Chondrocyte (in vitro differentiated cells): ENCODE results near the gene TWSG1. TPM values are rescaled to one million over a fixed set of nuclear protein-coding genes. Genes with fewer than 3 reads are reported as not detected.

Experiments
- DNase-seq: peaks from one replicate; pipeline ENCODE4 v3.0.0; 2021; ENCODE audit warnings: mixed read lengths, low spot score
- H3K27ac Mint-ChIP-seq: one replicate; pipeline ENCODE4 v1.8.0; 2021; ENCODE audit warnings: mild to moderate bottlenecking, moderate library complexity, mixed read lengths; ENCODE audit not compliant: unreplicated experiment
- H3K27me3 Mint-ChIP-seq: 2 replicates; pipeline ENCODE4 v1.8.0; 2021; ENCODE audit warnings: low read depth, mixed read lengths
- H3K36me3 Mint-ChIP-seq: 2 replicates; pipeline ENCODE4 v1.8.0; 2021; ENCODE audit warnings: low read depth, mixed read lengths
- H3K4me1 Mint-ChIP-seq: 2 replicates; pipeline ENCODE4 v1.8.0; 2021; ENCODE audit warnings: low read depth, mild to moderate bottlenecking, mixed read lengths
- H3K4me3 Mint-ChIP-seq: one replicate; pipeline ENCODE4 v1.8.0; 2021; ENCODE audit warnings: mild to moderate bottlenecking, moderate library complexity, mixed read lengths; ENCODE audit not compliant: unreplicated experiment
- H3K9me3 Mint-ChIP-seq: 2 replicates; pipeline ENCODE4 v1.8.0; 2021; ENCODE audit warnings: low read depth, mixed read lengths
- CTCF ChIP-seq: fragments of 200-600 bp; sonication (generic); IDR thresholded peaks from 2 replicates; pipeline ENCODE4 v1.5.0; 2021; ENCODE audit warnings: antibody characterized with exemption, mild to moderate bottlenecking, moderate library complexity
- total RNA-seq: library from RNA; stranded (reverse); gene quantifications from 3 replicates; pipeline ENCODE4 v1.2.1, GENCODE V29; 2021

The TWSG1 gene
- total RNA-seq, 1 donor from 2014 or later = 99.5 TPM

GRCh38 chr18:9354256-9354655 is 19.7 kb downstream of the TWSG1 start:
- no peaks in the 10 kb centered on the region for H3K27me3 Mint-ChIP-seq
- peak overlapping the region; percentile 45 for H3K27ac Mint-ChIP-seq
- H3K4me1 Mint-ChIP-seq = peaks cover 35% of the 10 kb centered on the region
- H3K4me3 Mint-ChIP-seq = no peak overlapping the region
- H3K36me3 Mint-ChIP-seq = no peaks in the 10 kb centered on the region
- DNase-seq = no peak
- no peaks in the 10 kb centered on the region for H3K9me3 Mint-ChIP-seq
- TF ChIP-seq CTCF = no peak

DNA sequence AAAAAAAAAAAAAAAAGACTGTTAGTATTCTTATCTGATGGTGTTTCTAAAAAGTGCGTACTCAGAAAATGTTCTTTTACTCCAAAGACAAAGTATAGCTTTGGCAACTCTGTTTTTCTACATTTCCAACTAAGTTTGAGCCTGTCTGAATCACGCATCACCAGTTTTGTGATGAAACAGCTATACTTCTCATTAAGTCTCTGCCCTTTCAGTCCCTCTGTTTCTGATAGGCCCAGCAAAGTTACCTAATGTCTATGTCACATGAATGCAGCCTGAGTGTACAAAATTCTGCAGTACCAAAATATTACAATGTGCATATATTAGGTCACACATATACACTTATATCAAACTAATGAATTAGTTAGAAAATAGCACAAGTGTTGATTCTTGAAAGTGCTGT is 22.4 kb downstream of the TWSG1 start:
- H3K4me3 Mint-ChIP-seq = no peak overlapping the region
- no peak overlapping the region for H3K27ac Mint-ChIP-seq
- DNase-seq = no peak
- no peaks in the 10 kb centered on the region for H3K36me3 Mint-ChIP-seq
- H3K4me1 Mint-ChIP-seq = peaks cover 50% of the 10 kb centered on the region
- no peak for TF ChIP-seq CTCF
- no peaks in the 10 kb centered on the region for H3K27me3 Mint-ChIP-seq
- no peaks in the 10 kb centered on the region for H3K9me3 Mint-ChIP-seq

GRCh38 chr18:9359796-9360195 is 25.2 kb downstream of the TWSG1 start:
- H3K9me3 Mint-ChIP-seq = no peaks in the 10 kb centered on the region
- peak overlapping the region; percentile 34 for H3K27ac Mint-ChIP-seq
- no peak for TF ChIP-seq CTCF
- H3K4me3 Mint-ChIP-seq = no peak overlapping the region
- H3K4me1 Mint-ChIP-seq = peaks cover 64% of the 10 kb centered on the region
- no peaks in the 10 kb centered on the region for H3K27me3 Mint-ChIP-seq
- H3K36me3 Mint-ChIP-seq = no peaks in the 10 kb centered on the region
- DNase-seq = no peak

DNA sequence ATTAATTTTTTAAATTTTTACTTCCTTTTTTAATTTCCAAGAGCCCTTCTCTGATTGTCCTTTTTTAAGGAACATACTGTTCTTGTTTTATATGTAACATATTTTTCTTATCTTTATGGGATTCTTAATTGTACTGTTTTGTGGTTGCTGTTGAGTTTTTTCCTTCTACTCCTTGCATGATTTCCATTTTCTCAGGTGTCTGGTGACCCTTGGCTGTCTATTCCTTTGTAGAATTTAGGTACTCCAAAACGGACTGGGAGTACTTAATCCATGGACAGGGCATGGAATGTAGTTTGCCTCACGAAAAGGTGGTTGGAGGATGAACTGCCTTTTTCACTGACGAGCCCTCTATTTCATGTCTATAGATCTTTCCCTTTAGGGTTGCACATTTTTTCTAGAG is 26.6 kb downstream of the TWSG1 start:
- Mint-ChIP-seq H3K27ac (peak overlapping the region; percentile 28), H3K4me3 (no peak overlapping the region), H3K4me1 (peaks cover 70% of the 10 kb centered on the region), H3K27me3 (no peaks in the 10 kb centered on the region), H3K36me3 (no peaks in the 10 kb centered on the region), H3K9me3 (no peaks in the 10 kb centered on the region)
- TF ChIP-seq CTCF = no peak
- DNase-seq = no peak

DNA sequence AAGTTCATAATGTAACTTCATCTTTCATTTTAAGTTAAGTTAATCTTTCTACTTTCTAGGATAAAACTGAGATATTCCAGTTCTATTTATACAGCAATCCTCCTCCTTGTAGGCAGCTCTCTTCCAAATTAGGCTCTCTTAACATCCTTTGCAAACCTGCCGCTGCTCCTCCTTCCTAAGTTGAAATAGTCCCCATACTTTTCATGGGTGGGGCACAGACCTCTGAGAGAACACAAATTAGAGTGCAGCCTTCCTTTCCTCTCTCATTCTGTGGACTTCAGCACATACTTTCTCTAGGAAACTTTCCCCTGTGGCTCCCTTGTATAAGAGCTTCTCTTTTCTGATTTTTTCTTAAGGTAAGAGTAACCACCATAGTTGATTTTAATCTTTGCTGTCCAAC is 28.3 kb downstream of the TWSG1 start:
- peaks cover 73% of the 10 kb centered on the region for H3K4me1 Mint-ChIP-seq
- peaks cover 4% of the 10 kb centered on the region for H3K36me3 Mint-ChIP-seq
- H3K4me3 Mint-ChIP-seq = peak overlapping the region; percentile 36
- H3K9me3 Mint-ChIP-seq = no peaks in the 10 kb centered on the region
- no peak for DNase-seq
- no peaks in the 10 kb centered on the region for H3K27me3 Mint-ChIP-seq
- peak overlapping the region; percentile 81 for H3K27ac Mint-ChIP-seq
- no peak for TF ChIP-seq CTCF
